ENCODE data around the gene PPP2R1B. TPM values are rescaled to one million over a fixed set of nuclear protein-coding genes. Genes with fewer than 3 reads are reported as not detected.
"Not testable (repeated sequence)": the region's sequence is repeated elsewhere in the genome, so short reads cannot be mapped to it uniquely, and the experiment has no call there.

The PPP2R1B gene
- total RNA-seq, 1 donor from 2014 or later: 79.5 TPM

DNA sequence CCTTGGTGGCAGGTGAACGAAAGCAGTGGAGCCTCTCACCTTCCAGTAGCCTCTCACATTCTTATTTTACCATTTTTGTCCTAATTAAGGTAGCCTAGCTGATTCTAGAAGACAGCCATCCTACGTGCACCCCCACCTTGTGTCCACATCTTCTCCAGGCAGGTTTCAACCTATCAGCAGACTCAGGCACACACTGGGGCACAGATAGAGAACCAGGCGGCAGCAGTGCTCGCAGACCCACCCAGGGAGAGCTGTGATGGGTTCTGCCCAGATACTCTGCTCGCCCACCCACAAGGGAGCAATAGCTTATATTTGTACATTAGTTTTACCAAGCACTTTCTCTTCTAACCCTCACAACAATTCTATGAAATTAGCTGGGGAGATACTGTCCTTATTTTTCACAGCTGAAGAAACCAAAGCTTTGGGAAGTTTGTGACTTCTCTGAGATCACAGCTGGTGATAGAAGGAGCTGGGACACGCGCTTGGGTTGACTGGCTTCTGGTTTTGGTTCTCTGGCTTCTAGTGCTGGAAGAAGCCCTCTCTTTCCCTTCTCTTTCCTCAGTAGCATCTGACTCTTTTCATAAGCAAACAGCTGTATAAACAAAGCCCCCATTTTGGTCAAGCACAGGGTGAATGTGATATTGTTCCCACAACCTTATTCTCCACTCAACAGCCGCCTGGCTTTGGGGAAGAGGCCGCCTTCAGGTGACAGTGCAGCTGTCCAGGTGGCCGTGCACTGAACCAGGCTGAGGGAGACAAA, 36.9 kb downstream of the PPP2R1B start:
- DNase-seq (ENCODE audit: low spot score) (no peak), ATAC-seq (no peak)

DNA sequence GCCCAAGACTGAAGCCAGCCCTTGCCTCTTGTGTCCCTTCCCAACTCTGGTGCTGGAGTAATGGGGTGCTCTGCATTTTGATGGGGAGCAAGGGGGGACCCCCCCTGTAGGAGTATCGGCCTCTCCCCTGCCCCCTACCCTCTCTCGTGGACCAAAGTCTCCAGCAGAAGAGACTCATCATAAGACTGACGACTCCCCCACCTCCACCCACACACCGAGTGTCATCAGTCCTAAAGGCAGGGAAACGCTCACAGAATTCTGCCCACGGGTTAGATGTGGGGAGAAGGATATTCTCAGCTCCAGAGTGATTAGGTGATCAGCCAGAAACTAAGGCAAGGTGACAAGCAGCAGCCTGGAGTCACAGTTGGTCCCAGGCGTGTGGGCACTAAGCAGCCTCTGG, 38.8 kb downstream of the PPP2R1B start:
- DNase-seq (ENCODE audit: low spot score) (no peak), ATAC-seq (peak; percentile 7)

DNA sequence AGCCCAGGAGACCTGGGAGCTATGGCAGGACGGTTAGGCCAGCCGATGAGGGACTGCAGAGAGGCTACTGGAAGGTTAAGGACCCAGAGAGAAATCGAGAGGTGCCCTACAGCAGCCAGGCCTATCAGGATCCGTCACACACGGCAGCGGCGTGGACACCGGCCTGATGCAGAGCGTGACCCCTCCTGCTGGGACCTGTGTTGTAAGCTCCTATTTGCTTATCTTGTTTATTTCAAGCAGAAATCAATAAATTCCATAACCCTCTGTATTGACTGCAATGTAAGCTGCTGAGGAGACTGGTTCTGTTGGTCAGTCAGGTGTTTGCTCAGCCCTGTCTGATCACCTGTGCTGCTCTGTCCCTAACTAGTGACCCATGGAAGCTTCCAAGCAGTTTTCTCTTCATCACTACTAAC, 39.9 kb downstream of the PPP2R1B start:
- ATAC-seq: peak; percentile 66
- peak; percentile 95 for DNase-seq (ENCODE audit: low spot score)

DNA sequence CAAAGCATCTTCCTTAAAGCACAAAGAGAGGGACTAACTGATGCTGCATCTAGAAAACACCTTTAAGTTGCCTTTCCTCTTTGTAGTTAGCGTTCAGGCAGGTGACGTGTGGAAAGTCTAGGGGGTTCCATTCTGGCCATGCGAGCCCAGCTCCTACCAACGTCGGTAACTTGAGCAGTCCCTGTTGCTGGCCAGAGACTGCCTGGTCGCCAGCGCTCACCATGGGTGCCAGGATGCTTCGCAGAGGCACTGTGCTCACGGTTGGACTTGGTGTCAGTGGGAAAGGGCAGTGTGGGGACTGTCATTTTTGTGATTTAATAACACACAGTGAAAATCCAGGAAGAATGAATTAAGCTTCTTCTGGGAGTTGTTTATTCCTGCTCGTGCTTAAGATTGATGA, 40.6 kb downstream of the PPP2R1B start:
- DNase-seq (ENCODE audit: low spot score): no peak
- ATAC-seq: no peak

DNA sequence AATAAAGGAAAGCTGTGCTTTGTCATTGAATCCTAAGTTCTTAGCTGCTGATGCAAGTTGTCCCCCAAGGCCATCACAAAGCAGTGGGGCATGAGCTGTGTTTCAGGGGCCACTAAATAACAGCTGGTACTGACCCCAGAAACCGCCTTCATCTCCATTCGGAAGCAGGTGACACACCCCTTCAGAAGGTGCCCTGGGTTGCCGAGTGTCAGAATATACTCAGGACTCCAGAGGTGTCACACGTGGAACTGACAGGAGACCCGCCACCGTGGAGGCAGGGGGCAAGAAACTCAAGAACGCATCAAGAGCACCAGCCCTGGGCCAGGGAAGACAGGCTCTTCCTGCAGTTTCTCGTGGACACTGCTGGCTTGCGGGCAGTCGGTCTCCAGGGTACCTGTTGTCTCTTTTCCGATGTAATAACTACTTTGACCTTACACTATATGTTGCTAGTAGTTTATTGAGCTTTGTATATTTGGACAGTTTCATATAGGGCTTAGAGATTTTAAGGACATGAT, 41.5 kb downstream of the PPP2R1B start:
- DNase-seq (ENCODE audit: low spot score) (no peak), ATAC-seq (no peak)

DNA sequence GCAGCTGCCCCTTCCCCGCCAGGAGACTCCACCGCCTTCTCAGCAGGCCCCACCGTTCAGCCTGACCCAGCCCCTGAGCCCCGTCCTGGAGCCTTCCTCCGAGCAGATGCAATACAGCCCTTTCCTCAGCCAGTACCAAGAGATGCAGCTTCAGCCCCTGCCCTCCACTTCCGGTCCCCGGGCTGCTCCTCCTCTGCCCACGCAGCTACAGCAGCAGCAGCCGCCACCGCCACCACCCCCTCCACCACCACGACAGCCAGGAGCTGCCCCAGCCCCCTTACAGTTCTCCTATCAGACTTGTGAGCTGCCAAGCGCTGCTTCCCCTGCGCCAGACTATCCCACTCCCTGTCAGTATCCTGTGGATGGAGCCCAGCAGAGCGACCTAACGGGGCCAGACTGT, 42.6 kb downstream of the PPP2R1B start:
- ATAC-seq (no peak), DNase-seq (ENCODE audit: low spot score) (no peak)

DNA sequence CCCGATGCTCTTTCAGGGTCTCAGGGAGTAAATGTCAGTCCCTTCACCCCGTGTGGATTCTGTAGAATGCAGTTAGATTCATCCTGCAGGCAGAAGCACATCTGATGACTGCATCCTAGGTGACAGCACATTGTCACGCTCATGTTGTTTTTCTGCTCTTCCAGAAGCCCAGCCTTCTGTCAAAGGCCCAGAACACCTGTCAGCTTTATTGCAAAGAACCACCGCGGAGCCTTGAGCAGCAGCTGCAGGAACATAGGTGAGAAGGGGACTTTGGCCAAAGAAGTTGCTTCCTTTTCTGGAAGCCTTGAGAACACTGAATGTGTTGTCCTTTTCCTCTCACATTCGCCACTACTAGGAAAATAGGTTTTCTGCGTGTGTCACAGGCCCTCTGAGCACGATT, 43.7 kb downstream of the PPP2R1B start:
- no peak for ATAC-seq
- DNase-seq (ENCODE audit: low spot score): no peak

DNA sequence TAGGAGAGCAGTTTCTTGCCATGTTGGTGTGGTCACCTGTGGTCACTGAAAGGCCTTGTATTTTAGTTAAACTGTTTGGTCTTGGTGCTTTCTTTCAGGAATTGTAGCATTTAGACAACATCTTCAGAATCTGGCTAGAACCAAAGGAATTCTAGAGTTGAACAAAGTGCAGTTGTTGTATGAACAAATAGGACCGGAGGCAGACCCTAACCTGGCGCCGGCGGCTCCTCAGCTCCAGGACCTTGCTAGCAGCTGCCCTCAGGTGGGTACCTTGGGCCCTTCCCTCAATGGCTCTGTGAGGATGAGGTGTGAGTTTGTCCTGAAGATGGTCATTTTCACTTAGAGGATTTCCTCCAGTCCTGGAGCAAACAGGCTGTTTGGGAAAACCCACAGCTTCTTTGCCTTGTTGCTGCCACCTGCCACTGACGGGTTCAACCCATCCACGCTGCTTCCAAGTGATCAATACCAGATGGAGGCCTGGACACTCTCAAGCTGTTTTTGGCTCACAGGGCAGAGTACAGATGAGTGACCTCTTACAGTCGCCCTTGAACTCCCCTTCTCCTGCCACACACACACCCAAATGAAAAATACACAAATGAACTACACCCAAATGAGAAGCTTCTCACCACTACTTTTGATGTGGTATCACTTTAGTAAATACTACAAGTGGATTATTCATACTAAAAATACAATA, 45.2 kb downstream of the PPP2R1B start:
- DNase-seq (ENCODE audit: low spot score) (peak; percentile 87), ATAC-seq (peak; percentile 84)

DNA sequence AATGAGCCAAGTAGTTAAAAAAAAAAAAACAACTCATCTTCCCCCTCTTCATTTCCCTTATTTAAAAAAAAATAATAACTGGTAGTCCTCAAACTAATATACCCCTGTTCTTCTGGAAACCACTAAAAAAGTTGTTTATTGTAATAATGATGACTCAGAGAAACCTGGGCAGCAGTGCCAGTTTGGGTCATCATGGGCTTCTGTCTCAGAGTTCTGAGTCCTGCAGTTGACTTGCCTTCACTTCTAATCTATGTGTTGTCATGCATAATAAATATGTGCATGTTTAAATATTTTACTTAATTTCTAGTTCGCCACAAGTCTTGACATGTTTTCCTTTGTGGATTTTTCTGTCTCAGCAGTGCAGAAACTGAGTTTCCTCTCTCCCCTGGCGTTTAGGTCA, 46.8 kb downstream of the PPP2R1B start:
- ATAC-seq (no peak), DNase-seq (ENCODE audit: low spot score) (no peak)

DNA sequence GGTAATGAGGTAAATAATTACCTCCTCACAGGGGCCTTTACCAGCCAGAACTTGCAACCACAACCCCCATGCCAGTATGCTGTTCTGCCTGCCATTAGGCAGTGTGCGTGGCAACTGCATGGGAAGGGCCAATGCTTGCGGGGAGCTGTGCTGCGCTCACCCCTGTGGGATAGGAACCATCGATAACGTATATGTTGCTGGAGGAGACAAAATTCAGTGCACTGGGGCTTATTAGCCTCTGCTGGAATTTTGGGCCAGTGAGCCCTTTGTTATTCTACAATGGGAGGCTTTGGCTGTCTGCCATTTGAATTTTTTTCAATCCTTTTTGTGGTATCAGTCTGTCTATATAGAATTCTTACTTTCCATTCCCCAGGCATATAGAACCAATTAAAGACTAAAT, 47.3 kb downstream of the PPP2R1B start:
- no peak for ATAC-seq
- no peak for DNase-seq (ENCODE audit: low spot score)

DNA sequence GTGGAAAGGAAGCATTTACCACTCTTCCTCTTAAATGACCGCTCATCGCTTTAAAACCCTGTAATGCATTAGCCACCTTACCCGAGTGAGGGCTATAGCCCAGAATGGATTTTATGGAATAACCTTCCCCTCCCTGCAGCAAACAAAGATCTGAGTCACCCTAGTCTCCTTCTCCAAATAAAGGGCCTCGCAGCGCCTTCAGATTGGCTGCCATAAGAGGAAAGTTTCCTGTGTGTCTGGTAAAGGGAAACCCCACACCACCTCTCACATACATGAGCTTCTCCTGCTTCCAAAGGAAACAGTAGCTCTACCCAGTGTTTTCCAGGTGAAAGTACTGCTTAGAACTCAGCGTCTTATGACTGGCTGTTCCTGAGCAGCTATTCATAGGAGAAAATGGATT, 47.8 kb downstream of the PPP2R1B start:
- DNase-seq (ENCODE audit: low spot score): no peak
- ATAC-seq: no peak

DNA sequence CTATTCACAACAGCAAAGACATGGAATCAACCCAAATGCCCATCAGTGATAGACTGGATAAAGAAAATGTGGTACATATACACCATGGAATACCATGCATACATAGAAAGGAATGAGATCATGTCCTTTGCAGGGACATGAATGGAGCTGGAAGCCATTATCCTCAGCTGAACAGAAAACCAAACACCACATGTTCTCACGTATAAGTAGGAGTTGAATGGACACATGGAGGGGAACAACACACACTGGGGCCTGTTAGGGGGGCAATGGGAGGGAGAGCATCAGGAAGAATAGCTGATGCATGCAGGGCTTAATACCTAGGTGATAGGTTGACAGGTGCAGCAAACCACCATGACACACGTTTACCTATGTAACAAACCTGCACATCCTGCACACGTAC, 48.5 kb downstream of the PPP2R1B start:
- not testable (repeated sequence) for DNase-seq (ENCODE audit: low spot score); ATAC-seq

DNA sequence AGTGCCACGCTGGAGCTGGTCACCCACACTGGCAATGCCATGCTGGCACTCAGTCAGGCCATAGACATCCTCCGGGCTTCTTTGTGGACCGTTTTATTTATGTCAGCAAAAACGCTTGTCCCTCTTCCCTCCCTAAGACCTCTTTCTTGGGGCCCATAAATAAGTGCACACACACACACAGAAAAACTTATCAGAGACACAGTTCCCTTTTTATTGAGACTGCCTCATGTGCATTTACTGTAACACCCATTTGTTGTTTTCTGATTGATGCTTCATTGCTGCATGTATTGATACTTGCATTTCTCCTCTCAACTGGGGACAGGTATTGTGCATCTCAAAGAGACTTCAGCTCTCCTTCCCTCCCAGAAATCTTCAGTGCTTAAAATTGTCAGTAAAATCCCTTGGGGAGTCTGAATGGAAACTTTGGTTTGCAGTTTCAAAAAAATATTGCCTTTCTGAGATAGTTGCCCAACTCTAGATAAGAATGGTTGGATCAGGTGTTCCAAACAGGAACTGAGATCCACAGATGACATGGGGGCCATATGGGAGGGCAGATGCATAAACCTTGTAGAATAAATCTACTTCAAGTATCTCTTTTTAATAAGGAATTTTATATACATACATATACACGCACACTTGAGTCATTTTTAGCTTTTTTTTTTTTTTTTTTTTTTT, 50.9 kb downstream of the PPP2R1B start:
- ATAC-seq (no peak), DNase-seq (ENCODE audit: low spot score) (no peak)

DNA sequence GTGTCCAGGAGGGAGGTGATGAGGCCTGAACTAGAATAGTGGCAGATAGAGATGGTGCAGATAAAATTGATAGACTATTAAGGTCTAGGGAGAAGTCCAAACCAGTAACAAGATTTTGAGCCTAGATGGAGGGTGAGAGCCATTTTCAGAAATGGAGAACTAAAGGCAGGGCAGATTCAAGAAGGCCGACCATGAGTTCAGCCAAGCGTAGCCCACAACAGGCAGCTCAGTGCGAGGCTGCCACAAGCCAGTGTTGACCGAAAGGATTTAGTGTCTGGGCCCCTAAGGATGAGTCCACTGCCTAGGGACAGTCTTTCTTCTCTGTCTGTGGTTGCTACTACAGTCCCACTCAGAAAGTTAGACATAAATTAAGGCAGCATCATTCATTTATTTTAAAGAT, 51.7 kb downstream of the PPP2R1B start:
- ATAC-seq (peak; percentile 19), DNase-seq (ENCODE audit: low spot score) (no peak)

DNA sequence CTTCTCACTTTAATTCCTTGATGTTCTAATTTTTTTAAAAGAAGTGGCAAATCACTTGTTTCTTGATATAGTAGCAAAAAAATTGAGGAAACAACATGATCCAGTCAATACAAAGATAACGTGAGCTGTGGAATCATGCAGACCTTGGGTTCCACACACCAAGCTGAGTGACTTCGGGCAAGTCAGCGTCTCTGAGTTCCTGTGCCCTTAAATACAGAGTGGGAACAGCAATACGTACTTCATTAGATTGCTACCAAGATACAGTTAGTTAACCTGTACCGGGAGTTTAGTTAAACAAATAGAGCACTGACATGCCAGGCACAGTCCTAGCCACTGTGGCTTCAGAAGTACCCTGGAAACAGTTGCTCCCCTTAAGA, 58.5 kb downstream of the PPP2R1B start:
- DNase-seq (ENCODE audit: low spot score): no peak
- ATAC-seq: no peak

DNA sequence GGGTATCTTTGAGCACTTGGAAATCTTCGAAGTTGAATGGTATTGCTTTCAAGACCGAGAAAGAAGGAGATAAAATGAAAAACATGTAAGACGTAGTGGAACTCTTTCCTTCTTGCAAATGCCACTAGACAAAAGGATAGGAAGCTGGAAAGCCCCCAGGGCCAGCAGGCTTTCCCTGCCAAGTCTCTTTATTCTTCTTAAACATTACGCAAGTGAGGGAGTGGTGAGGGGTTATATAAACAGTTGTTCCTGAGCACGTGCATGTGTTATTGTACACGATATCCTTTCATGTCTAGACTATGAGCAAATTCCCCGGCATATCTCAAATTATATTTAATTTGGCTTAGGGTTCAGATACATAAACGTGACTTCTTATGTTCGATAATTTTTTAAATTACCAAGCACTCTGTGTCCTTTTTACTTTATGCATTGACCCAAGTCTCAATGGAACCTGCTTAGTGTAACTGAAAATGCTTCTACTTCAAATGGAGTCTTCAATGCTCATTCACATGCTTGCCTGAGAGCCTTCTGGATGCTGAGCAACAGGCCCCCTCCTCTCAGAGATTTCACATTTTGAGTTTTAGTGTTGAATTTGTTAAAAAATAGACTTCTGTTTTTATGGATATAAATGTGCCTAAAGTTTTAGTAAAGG, 59.0 kb downstream of the PPP2R1B start:
- DNase-seq (ENCODE audit: low spot score) (peak; percentile 70), ATAC-seq (peak; percentile 79)

DNA sequence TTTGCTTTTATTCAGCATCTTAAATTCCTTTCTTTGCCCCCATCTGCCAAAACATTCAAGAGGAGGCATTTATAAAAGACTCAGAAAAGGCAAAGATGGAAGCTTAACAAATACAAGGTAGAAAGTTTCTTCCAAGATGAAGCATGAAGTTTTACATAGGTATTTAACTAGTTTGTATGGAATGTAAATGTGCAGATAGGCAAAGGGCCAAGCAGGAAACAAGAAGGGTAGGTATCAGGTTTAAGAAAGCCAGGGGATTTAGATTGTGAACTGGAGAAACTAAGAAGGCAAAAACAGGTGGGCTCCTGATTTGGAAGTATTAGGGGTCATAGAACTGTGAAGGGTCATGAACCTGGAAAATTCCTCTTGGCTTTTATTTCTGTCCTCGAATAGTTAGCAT, 62.6 kb downstream of the PPP2R1B start:
- ATAC-seq (no peak), DNase-seq (ENCODE audit: low spot score) (no peak)

DNA sequence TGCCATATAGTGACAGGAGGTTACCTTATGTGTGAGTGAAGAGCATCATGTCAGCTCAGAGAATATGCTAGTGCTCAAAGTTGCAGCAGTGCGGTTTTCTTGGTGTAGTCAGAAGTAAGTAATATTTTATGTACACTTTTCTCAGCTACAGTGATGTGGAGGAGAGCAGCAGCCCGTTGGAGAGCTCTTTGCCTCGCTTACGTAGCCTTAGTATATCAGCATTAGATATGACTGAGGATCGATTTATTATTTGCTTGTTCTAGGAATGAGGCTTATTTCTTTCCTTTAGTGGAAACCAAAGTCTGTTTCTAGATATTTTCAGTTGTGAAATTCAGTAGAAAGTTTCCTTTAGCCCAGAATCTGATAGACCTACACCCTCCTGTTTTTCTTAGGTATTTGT, 63.6 kb downstream of the PPP2R1B start:
- DNase-seq (ENCODE audit: low spot score) (no peak), ATAC-seq (no peak)

DNA sequence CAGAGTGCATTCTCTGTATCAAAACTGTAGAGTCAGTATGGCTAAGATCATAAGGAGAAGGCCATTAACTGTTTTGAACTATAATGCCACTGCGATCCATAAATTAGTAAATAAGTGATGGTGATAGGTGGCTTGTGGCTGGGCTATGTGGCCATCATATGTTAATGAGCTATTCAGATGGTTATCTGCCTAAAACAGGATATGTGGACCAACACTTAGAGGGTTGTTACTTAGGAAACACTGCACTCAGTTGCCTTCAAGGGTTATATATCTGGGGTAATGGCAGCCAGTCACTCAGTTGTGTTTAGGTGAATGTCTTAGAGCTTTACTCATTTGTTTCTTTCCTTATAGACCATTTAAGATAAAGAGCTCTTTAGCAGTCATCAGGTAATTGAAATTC, 66.0 kb downstream of the PPP2R1B start:
- ATAC-seq: no peak

DNA sequence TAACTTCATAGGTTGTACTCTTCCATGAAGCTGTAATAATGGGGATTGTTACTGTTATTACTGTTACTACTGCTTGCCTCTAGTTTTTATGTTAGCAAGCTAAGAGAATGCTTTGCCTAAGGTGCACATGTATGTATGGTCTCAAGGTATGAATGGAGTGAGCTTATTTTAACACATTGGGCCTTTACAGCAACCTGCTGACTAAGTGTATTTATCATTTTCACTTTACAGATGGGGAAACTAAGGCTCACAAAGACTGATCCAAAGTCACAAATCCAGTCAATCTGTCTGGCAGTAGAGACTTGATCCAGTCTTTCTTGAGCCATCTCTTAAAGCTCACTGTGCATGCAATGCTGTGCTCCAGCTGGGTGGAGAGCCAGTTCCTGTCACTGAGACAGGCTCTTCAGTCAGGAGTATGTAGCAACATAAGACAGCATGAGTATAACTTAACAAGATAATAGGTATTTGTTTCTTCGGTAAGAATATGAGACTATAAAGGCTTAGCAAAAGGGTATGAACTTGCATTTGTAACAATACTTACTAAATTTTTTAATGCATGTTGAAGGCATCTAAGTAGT, 66.5 kb downstream of the PPP2R1B start:
- ATAC-seq: no peak
- no peak for DNase-seq (ENCODE audit: low spot score)

More for the DNA sequence above, 66.0 kb downstream of the PPP2R1B start:
- DNase-seq (ENCODE audit: low spot score): no peak
